ENCODE results near the gene PTX4. TPM values are rescaled to one million over a fixed set of nuclear protein-coding genes. Genes with fewer than 3 reads are reported as not detected.

Gene PTX4
- total RNA-seq, 4 donors from 2014 or later, result 0.40 TPM; not detected in 3

GRCh38 chr16:1532081-1532760 lies 43.5 kb upstream of the PTX4 start:
- 0 to 40% methylated on average over 2 to 3 of the region's 28 CpGs for WGBS, 2 donors (ENCODE audit: low coverage in 1 of 2)
- ATAC-seq, result peak; percentile 82
- TF ChIP-seq EP300 (IDR thresholded peaks at IDR 0.05) (peak; percentile 81), POLR2AphosphoS5 (IDR thresholded peaks at IDR 0.05) (peak; percentile 92), CTCF (IDR thresholded peaks at IDR 0.05) (peak in 1 of 4 experiments; percentile 4), POLR2A (IDR thresholded peaks at IDR 0.05) (peak; percentile 30 to 36)
- H3K9me3 ChIP-seq, result no peaks in the 10 kb centered on the region
- peak overlapping the region in 1 of 2 donors; percentile 67 for H3K4me3 ChIP-seq
- H3K4me1 ChIP-seq, result peaks cover 0 to 76% (median 31%) of the 10 kb centered on the region in 3 donors
- peaks cover 0 to 27% of the 10 kb centered on the region in 2 donors for H3K36me3 ChIP-seq
- H3K27ac ChIP-seq, result peak overlapping the region; percentile 74 to 92 (median 86)
- no peaks in the 10 kb centered on the region for H3K27me3 ChIP-seq

- Histone ChIP-seq H3K27ac (peak overlapping the region; percentile 74 to 92 (median 86)), H3K4me1 (peaks cover 0 to 74% (median 24%) of the 10 kb centered on the region in 3 donors), H3K27me3 (no peaks in the 10 kb centered on the region), H3K9me3 (no peaks in the 10 kb centered on the region), H3K4me3 (peak overlapping the region in 1 of 2 donors; percentile 67), H3K36me3 (peaks cover 0 to 21% of the 10 kb centered on the region in 2 donors)
- TF ChIP-seq POLR2AphosphoS5 (IDR thresholded peaks at IDR 0.05), result no peak
- no peak for TF ChIP-seq EP300 (IDR thresholded peaks at IDR 0.05)
- no peak for TF ChIP-seq CTCF (IDR thresholded peaks at IDR 0.05)
- no peak for TF ChIP-seq POLR2A (IDR thresholded peaks at IDR 0.05)
- WGBS, 2 donors (ENCODE audit: low coverage in 1 of 2), result 38% methylated on average over 4 of the region's 14 CpGs; no CpG with 5 or more reads in 1 of the 2 donors
- ATAC-seq, result no peak
These were observed 42.8 kb upstream of the PTX4 start for GRCh38 chr16:1531638-1531910.

- H3K4me1 ChIP-seq, result peaks cover 0 to 69% (median 24%) of the 10 kb centered on the region in 3 donors
- ATAC-seq, result peak; percentile 44
- TF ChIP-seq POLR2AphosphoS5 (IDR thresholded peaks at IDR 0.05) (peak; percentile 88), CTCF (IDR thresholded peaks at IDR 0.05) (no peak), EP300 (IDR thresholded peaks at IDR 0.05) (no peak), POLR2A (IDR thresholded peaks at IDR 0.05) (peak; percentile 22 to 34)
- peak overlapping the region in 1 of 2 donors; percentile 67 for H3K4me3 ChIP-seq
- H3K27me3 ChIP-seq, result no peaks in the 10 kb centered on the region
- 40 to 80% methylated on average over 1 to 2 of the region's 35 CpGs for WGBS, 2 donors (ENCODE audit: low coverage in 1 of 2)
- no peaks in the 10 kb centered on the region for H3K9me3 ChIP-seq
- H3K27ac ChIP-seq, result peak overlapping the region; percentile 74 to 92 (median 86)
- peaks cover 0 to 17% of the 10 kb centered on the region in 2 donors for H3K36me3 ChIP-seq
These were observed 42.3 kb upstream of the PTX4 start for GRCh38 chr16:1530883-1531637.

- H3K27ac ChIP-seq, result peak overlapping the region in 3 of 4 donors; percentile 83 to 92 (median 90)
- H3K36me3 ChIP-seq, result peaks cover 0 to 17% of the 10 kb centered on the region in 2 donors
- no peaks in the 10 kb centered on the region for H3K27me3 ChIP-seq
- no peaks in the 10 kb centered on the region for H3K9me3 ChIP-seq
- peak overlapping the region in 1 of 2 donors; percentile 67 for H3K4me3 ChIP-seq
- H3K4me1 ChIP-seq, result peaks cover 0 to 63% (median 24%) of the 10 kb centered on the region in 3 donors
- ATAC-seq, result no peak
- no CpG with 5 or more reads among the region's 27 CpGs for WGBS, 2 donors (ENCODE audit: low coverage in 1 of 2)
- TF ChIP-seq POLR2AphosphoS5 (IDR thresholded peaks at IDR 0.05) (no peak), CTCF (IDR thresholded peaks at IDR 0.05) (no peak), EP300 (IDR thresholded peaks at IDR 0.05) (no peak), POLR2A (IDR thresholded peaks at IDR 0.05) (no peak)
These were observed 41.7 kb upstream of the PTX4 start for GRCh38 chr16:1530349-1530882.

Measured in gastroesophageal sphincter (tissue), 4 donors.